H9 (cell line): ENCODE results near the gene VWA8. TPM values are rescaled to one million over a fixed set of nuclear protein-coding genes. Genes with fewer than 3 reads are reported as not detected.

Experiments
- DNase-seq: peaks from one replicate; pipeline ENCODE4 v3.0.0-alpha.2; 2017
- H2AFZ ChIP-seq: one replicate; pipeline ENCODE4 v1.6.1; 2013; ENCODE audit warnings: mild to moderate bottlenecking, low read length, control low read depth, moderate library complexity
- H2AK5ac ChIP-seq: 2 replicates; pipeline ENCODE4 v1.6.1; 2013; ENCODE audit warnings: low read length, control low read depth, mixed read lengths; ENCODE audit not compliant: insufficient read length
- H2BK120ac ChIP-seq: one replicate; pipeline ENCODE4 v1.6.1; 2013; ENCODE audit warnings: low read depth, mild to moderate bottlenecking, low read length, control low read depth, inconsistent platforms; ENCODE audit not compliant: poor library complexity, severe bottlenecking
- H2BK12ac ChIP-seq: 2 replicates; pipeline ENCODE4 v1.6.1; 2013; ENCODE audit warnings: low read length, control low read depth, mixed read lengths, low read depth; ENCODE audit not compliant: insufficient read length
- H2BK15ac ChIP-seq: 2 replicates; pipeline ENCODE4 v1.6.1; 2013; ENCODE audit warnings: low read depth, low read length, control low read depth
- H2BK20ac ChIP-seq: one replicate; pipeline ENCODE4 v1.6.1; 2013; ENCODE audit warnings: low read depth, mild to moderate bottlenecking, low read length, control low read depth, inconsistent platforms; ENCODE audit not compliant: poor library complexity, severe bottlenecking
- H2BK5ac ChIP-seq: 2 replicates; pipeline ENCODE4 v1.6.1; 2013; ENCODE audit warnings: low read length, control low read depth, mixed read lengths; ENCODE audit not compliant: insufficient read length
- H3K14ac ChIP-seq: 2 replicates; pipeline ENCODE4 v1.6.1; 2013; ENCODE audit warnings: low read length, control low read depth; ENCODE audit not compliant: insufficient read depth
- H3K18ac ChIP-seq: 2 replicates; pipeline ENCODE4 v1.6.1; 2013; ENCODE audit warnings: low read depth, mild to moderate bottlenecking, mixed read lengths, low read length, control low read depth; ENCODE audit not compliant: insufficient read length
- H3K23ac ChIP-seq: 2 replicates; pipeline ENCODE4 v1.6.1; 2013; ENCODE audit warnings: low read length, control low read depth, mixed read lengths, low read depth; ENCODE audit not compliant: insufficient read length
- H3K23me2 ChIP-seq: 2 replicates; pipeline ENCODE4 v1.6.1; 2013; ENCODE audit warnings: low read depth, mild to moderate bottlenecking, mixed read lengths, low read length, control low read depth; ENCODE audit not compliant: insufficient read length, poor library complexity, severe bottlenecking
- H3K27ac ChIP-seq: 2 replicates; pipeline ENCODE4 v1.5.1; 2013; ENCODE audit warnings: low read length, control low read depth, mixed read lengths, low read depth; ENCODE audit not compliant: insufficient read length
- H3K27me3 ChIP-seq: 2 replicates; pipeline ENCODE4 v1.6.1; 2013; ENCODE audit warnings: low read length, control low read depth, inconsistent platforms; ENCODE audit not compliant: insufficient read depth
- H3K4ac ChIP-seq: 2 replicates; pipeline ENCODE4 v1.6.1; 2013; ENCODE audit warnings: low read depth, mild to moderate bottlenecking, control low read depth, inconsistent platforms, low read length, moderate library complexity
- H3K4me1 ChIP-seq: 2 replicates; pipeline ENCODE4 v1.6.1; 2013; ENCODE audit warnings: low read length, control low read depth, inconsistent platforms; ENCODE audit not compliant: insufficient read depth
- H3K4me2 ChIP-seq: 2 replicates; pipeline ENCODE4 v1.6.1; 2013; ENCODE audit warnings: low read length, control low read depth, mixed read lengths; ENCODE audit not compliant: insufficient read length, insufficient read depth
- H3K56ac ChIP-seq: 2 replicates; pipeline ENCODE4 v1.6.1; 2013; ENCODE audit warnings: low read depth, mild to moderate bottlenecking, mixed read lengths, low read length, control low read depth; ENCODE audit not compliant: insufficient read length
- H3K79me1 ChIP-seq: 2 replicates; pipeline ENCODE4 v1.6.1; 2013; ENCODE audit warnings: low read depth, mild to moderate bottlenecking, moderate library complexity, low read length, control low read depth, inconsistent platforms; ENCODE audit not compliant: insufficient read depth, poor library complexity, severe bottlenecking
- H3K79me2 ChIP-seq: 2 replicates; pipeline ENCODE4 v1.6.1; 2013; ENCODE audit warnings: low read length, control low read depth, inconsistent platforms; ENCODE audit not compliant: insufficient read depth
- H3K9ac ChIP-seq: 2 replicates; pipeline ENCODE4 v1.6.1; 2013; ENCODE audit warnings: low read length, control low read depth, mixed read lengths; ENCODE audit not compliant: insufficient read length; ENCODE audit errors: extremely low read depth
- H3K9me3 ChIP-seq: one replicate; pipeline ENCODE4 v1.6.1; 2013; ENCODE audit warnings: low read depth, low read length, inconsistent platforms; ENCODE audit not compliant: control insufficient read depth
- H3T11ph ChIP-seq: one replicate; pipeline ENCODE4 v1.6.1; 2013; ENCODE audit warnings: mild to moderate bottlenecking, low read length, control low read depth, inconsistent platforms
- H4K20me1 ChIP-seq: one replicate; pipeline ENCODE4 v1.6.1; 2013; ENCODE audit not compliant: control insufficient read depth, insufficient read length, insufficient read depth
- H4K5ac ChIP-seq: 2 replicates; pipeline ENCODE4 v1.6.1; 2013; ENCODE audit warnings: low read depth, mild to moderate bottlenecking, mixed read lengths, low read length, control low read depth; ENCODE audit not compliant: insufficient read length
- H4K8ac ChIP-seq: replicated peaks from 2 replicates; pipeline ENCODE4 v1.6.1; 2013; ENCODE audit warnings: low read length, control low read depth, mixed read lengths, low read depth; ENCODE audit not compliant: insufficient read length
- H4K91ac ChIP-seq: 2 replicates; pipeline ENCODE4 v1.6.1; 2013; ENCODE audit warnings: low read depth, mild to moderate bottlenecking, moderate library complexity, mixed read lengths, low read length, control low read depth; ENCODE audit not compliant: insufficient read length
- H3K27ac Mint-ChIP-seq, 3 experiments: 2 replicates in 2 of 3; 3 replicates in 1 of 3; pipeline ENCODE4 v1.8.0; 2020 to 2021; ENCODE audit warnings: mixed read lengths in 3 of 3, mild to moderate bottlenecking in 1 of 3, moderate library complexity in 1 of 3
- H3K27me3 Mint-ChIP-seq: 2 replicates; pipeline ENCODE4 v1.8.0; 2021; ENCODE audit warnings: low read depth, mild to moderate bottlenecking, moderate library complexity, mixed read lengths
- H3K36me3 Mint-ChIP-seq, 3 experiments: 2 replicates in 2 of 3; 3 replicates in 1 of 3; pipeline ENCODE4 v1.8.0; 2020 to 2021; ENCODE audit warnings: low read depth in 3 of 3, mixed read lengths in 3 of 3; ENCODE audit not compliant: insufficient read depth in 1 of 3
- H3K4me1 Mint-ChIP-seq, 2 experiments: 2 replicates each; pipeline ENCODE4 v1.8.0; 2020; ENCODE audit warnings: mixed read lengths in 2 of 2
- H3K4me3 Mint-ChIP-seq, 2 experiments: 2 replicates in 1 of 2; 3 replicates in 1 of 2; pipeline ENCODE4 v1.8.0; 2020 to 2021; ENCODE audit warnings: mild to moderate bottlenecking in 2 of 2, mixed read lengths in 2 of 2, moderate library complexity in 1 of 2
- H3K9me3 Mint-ChIP-seq, 2 experiments: 2 replicates in 1 of 2; 3 replicates in 1 of 2; pipeline ENCODE4 v1.8.0; 2020; ENCODE audit warnings: mild to moderate bottlenecking in 2 of 2, mixed read lengths in 2 of 2, moderate library complexity in 1 of 2
- CTCF ChIP-seq: fragments of 200-600 bp; sonication (generic); conservative IDR thresholded peaks from 3 replicates; pipeline ENCODE4 v1.8.0; 2021; ENCODE audit warnings: antibody characterized with exemption, mild to moderate bottlenecking
- WGBS: extraction: QIAGEN DNeasy Blood & Tissue Kit; methylation state at CpG from one replicate; pipeline ENCODE4 v1.1.7; 2013; ENCODE audit warnings: missing lambda C conversion rate, low lambda C conversion rate, mixed read lengths; ENCODE audit not compliant: insufficient read length; ENCODE audit errors: extremely low coverage; 5-methylcytosine and 5-hydroxymethylcytosine counted together
- total RNA-seq: library from RNA; stranded (reverse); gene quantifications from 2 replicates; pipeline ENCODE4 v1.2.1, GENCODE V29; 2021

The VWA8 gene
- total RNA-seq, 1 experiment from 2014 or later = 17.4 TPM

GRCh38 chr13:41586216-41586615, 374.7 kb downstream of the VWA8 start:
- no peak overlapping the region for H3K23ac ChIP-seq
- H3K4me1 ChIP-seq = no peaks in the 10 kb centered on the region; the same call in 1 of the 2 replicates
- TF ChIP-seq CTCF = no peak
- no peak overlapping the region for H2BK15ac ChIP-seq
- H2BK120ac ChIP-seq = no peak overlapping the region
- no peak overlapping the region for H2AFZ ChIP-seq
- H3K9ac ChIP-seq = no peak overlapping the region
- H3K4me1 Mint-ChIP-seq = peaks cover 14 to 19% of the 10 kb centered on the region in 2 experiments
- DNase-seq = no peak
- H4K8ac ChIP-seq = no peak overlapping the region
- H3K56ac ChIP-seq = no peak overlapping the region
- no peak overlapping the region for H2BK12ac ChIP-seq
- no peak overlapping the region for H2BK5ac ChIP-seq
- H3K36me3 Mint-ChIP-seq = peaks cover 12 to 16% (median 16%) of the 10 kb centered on the region in 3 experiments
- no peak overlapping the region for H4K5ac ChIP-seq
- no peaks in the 10 kb centered on the region for H3K9me3 ChIP-seq
- H3K23me2 ChIP-seq = no peaks in the 10 kb centered on the region
- no CpG with 5 or more reads among the region's 4 CpGs for WGBS
- no peak overlapping the region for H2BK20ac ChIP-seq
- no peak overlapping the region for H4K91ac ChIP-seq
- H3K79me2 ChIP-seq = no peaks in the 10 kb centered on the region
- H2AK5ac ChIP-seq = no peak overlapping the region
- no peak overlapping the region for H3K18ac ChIP-seq
- no peaks in the 10 kb centered on the region for H4K20me1 ChIP-seq
- H3K27me3 Mint-ChIP-seq = no peaks in the 10 kb centered on the region
- H3K27ac Mint-ChIP-seq = no peak overlapping the region
- no peaks in the 10 kb centered on the region for H3K27me3 ChIP-seq
- H3K9me3 Mint-ChIP-seq = no peaks in the 10 kb centered on the region; a peak in 1 of 5 replicates
- H3K4ac ChIP-seq = no peak overlapping the region
- no peak overlapping the region for H3K4me3 Mint-ChIP-seq
- H3K14ac ChIP-seq = no peak overlapping the region
- no peaks in the 10 kb centered on the region for H3K79me1 ChIP-seq
- H3K27ac ChIP-seq = no peak overlapping the region
- no peak overlapping the region for H3K4me2 ChIP-seq
- no peak overlapping the region for H3T11ph ChIP-seq
